BE2C (cell line): Measurements from ENCODE around the gene GALNT16.

Experiments used
- DNase-seq: peaks from one replicate; pipeline ENCODE4 v3.0.0-alpha.2; 2020
- H3K27me3 ChIP-seq: fragments of 250-450 bp; sonication (Bioruptor Pico); 2 replicates; pipeline ENCODE4 v1.5.1; 2020; ENCODE audit warnings: mild to moderate bottlenecking
- H3K36me3 ChIP-seq: fragments of 250-450 bp; sonication (Bioruptor Pico); 2 replicates; pipeline ENCODE4 v1.5.1; 2020; ENCODE audit warnings: mild to moderate bottlenecking
- H3K4me1 ChIP-seq: fragments of 250-450 bp; sonication (Bioruptor Pico); 2 replicates; pipeline ENCODE4 v1.5.1; 2020
- H3K4me3 ChIP-seq: 2 replicates; pipeline ENCODE4 v1.5.1; 2011; ENCODE audit warnings: low read depth, low read length
- H3K9me3 ChIP-seq: fragments of 250-450 bp; sonication (Bioruptor Pico); 2 replicates; pipeline ENCODE4 v1.5.1; 2020
- CTCF ChIP-seq: IDR thresholded peaks from 2 replicates; pipeline ENCODE4 v1.5.1; 2012; ENCODE audit warnings: mild to moderate bottlenecking, low read depth, low read length

The GALNT16 gene

GRCh38 chr14:69260861-69261564 lies 1.1 kb downstream of the GALNT16 start:
- no peaks in the 10 kb centered on the region for H3K9me3 ChIP-seq
- peak; percentile 55 for TF ChIP-seq CTCF
- H3K4me3 ChIP-seq, result peak overlapping the region; percentile 49
- H3K4me1 ChIP-seq, result peaks cover 19% of the 10 kb centered on the region
- H3K36me3 ChIP-seq, result no peaks in the 10 kb centered on the region
- H3K27me3 ChIP-seq, result peaks cover 11% of the 10 kb centered on the region
- DNase-seq, result peak; percentile 50

GRCh38 chr14:69261761-69262331 lies 1.9 kb downstream of the GALNT16 start:
- Histone ChIP-seq H3K4me1 (peaks cover 19% of the 10 kb centered on the region), H3K27me3 (peaks cover 11% of the 10 kb centered on the region)

GRCh38 chr14:69262516-69262915 lies 2.6 kb downstream of the GALNT16 start:
- H3K4me3 ChIP-seq, result no peak overlapping the region
- no peak for TF ChIP-seq CTCF
- peaks cover 11% of the 10 kb centered on the region for H3K27me3 ChIP-seq
- DNase-seq, result no peak
- no peaks in the 10 kb centered on the region for H3K36me3 ChIP-seq
- H3K9me3 ChIP-seq, result no peaks in the 10 kb centered on the region
- H3K4me1 ChIP-seq, result peaks cover 19% of the 10 kb centered on the region

More at GRCh38 chr14:69261761-69262331, 1.9 kb downstream of the GALNT16 start:
- DNase-seq, result peak; percentile 43
- peak overlapping the region; percentile 49 for H3K4me3 ChIP-seq
- no peak for TF ChIP-seq CTCF
- no peaks in the 10 kb centered on the region for H3K9me3 ChIP-seq
- no peaks in the 10 kb centered on the region for H3K36me3 ChIP-seq

- H3K4me1 ChIP-seq, result peaks cover 19% of the 10 kb centered on the region
- DNase-seq, result peak; percentile 90
- TF ChIP-seq CTCF, result no peak
- no peaks in the 10 kb centered on the region for H3K9me3 ChIP-seq
- H3K4me3 ChIP-seq, result peak overlapping the region; percentile 25
- peaks cover 11% of the 10 kb centered on the region for H3K27me3 ChIP-seq
- no peaks in the 10 kb centered on the region for H3K36me3 ChIP-seq
Measured at GRCh38 chr14:69263364-69263763, 3.4 kb downstream of the GALNT16 start.

DNA sequence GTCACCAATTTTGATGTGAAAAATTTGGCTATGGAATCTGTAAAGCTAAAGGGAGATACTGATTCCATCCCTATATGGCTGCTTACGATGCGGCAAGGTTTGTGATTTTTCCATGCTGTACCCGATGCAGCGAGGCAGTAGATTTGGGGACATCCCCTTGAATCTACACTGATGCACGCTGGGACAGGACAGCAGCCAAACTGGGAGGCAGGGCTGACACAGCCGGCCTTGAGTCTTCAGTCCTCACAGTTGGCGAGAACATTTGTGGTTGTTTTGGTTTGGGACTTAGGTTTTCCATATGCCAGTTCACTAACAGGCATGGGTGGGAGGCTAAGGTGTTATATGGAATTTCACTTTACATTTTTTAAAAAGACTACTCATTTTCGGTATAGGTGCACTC lies 3.8 kb downstream of the GALNT16 start:
- DNase-seq, result no peak
- Histone ChIP-seq H3K4me3 (peak overlapping the region; percentile 25), H3K36me3 (no peaks in the 10 kb centered on the region), H3K4me1 (peaks cover 19% of the 10 kb centered on the region), H3K9me3 (no peaks in the 10 kb centered on the region), H3K27me3 (peaks cover 11% of the 10 kb centered on the region)
- no peak for TF ChIP-seq CTCF
